ENCODE measurements around the gene TEX29. TPM values are rescaled to one million over a fixed set of nuclear protein-coding genes. Genes with fewer than 3 reads are reported as not detected.

Gene TEX29
- total RNA-seq, 2 donors from 2014 or later: not detected

DNA sequence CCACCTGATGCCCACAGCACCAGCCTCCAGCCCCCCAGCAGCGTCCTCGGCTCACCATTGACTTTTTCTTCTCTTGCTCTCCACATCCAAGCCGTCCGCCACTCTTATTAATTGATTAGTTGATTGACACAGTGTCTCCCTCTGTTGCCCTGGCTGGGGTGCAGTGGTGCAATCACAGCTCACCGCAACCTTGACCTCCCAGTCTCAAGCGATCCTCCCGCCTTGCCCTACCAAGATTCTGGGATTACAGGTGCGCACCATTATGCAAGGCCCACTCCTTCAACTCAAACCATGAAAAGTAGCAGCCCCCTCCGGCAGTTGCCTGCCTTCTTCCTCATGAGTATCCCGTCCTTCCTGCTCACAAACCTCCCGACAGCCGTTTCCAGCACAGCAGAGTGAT is 921 bp upstream of the TEX29 start:
- H3K27ac ChIP-seq: no peak overlapping the region
- peaks cover 4% of the 10 kb centered on the region for H3K36me3 ChIP-seq
- no peak for DNase-seq (ENCODE audit: low spot score)
- H3K9me3 ChIP-seq: no peaks in the 10 kb centered on the region
- H3K4me1 ChIP-seq: no peaks in the 10 kb centered on the region
- TF ChIP-seq, protein P1, sequence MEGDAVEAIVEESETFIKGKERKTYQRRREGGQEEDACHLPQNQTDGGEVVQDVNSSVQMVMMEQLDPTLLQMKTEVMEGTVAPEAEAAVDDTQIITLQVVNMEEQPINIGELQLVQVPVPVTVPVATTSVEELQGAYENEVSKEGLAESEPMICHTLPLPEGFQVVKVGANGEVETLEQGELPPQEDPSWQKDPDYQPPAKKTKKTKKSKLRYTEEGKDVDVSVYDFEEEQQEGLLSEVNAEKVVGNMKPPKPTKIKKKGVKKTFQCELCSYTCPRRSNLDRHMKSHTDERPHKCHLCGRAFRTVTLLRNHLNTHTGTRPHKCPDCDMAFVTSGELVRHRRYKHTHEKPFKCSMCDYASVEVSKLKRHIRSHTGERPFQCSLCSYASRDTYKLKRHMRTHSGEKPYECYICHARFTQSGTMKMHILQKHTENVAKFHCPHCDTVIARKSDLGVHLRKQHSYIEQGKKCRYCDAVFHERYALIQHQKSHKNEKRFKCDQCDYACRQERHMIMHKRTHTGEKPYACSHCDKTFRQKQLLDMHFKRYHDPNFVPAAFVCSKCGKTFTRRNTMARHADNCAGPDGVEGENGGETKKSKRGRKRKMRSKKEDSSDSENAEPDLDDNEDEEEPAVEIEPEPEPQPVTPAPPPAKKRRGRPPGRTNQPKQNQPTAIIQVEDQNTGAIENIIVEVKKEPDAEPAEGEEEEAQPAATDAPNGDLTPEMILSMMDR (IDR thresholded peaks at IDR 0.05): no peak
- H3K4me3 ChIP-seq: no peak overlapping the region
- H3K27me3 ChIP-seq: no peaks in the 10 kb centered on the region

DNA sequence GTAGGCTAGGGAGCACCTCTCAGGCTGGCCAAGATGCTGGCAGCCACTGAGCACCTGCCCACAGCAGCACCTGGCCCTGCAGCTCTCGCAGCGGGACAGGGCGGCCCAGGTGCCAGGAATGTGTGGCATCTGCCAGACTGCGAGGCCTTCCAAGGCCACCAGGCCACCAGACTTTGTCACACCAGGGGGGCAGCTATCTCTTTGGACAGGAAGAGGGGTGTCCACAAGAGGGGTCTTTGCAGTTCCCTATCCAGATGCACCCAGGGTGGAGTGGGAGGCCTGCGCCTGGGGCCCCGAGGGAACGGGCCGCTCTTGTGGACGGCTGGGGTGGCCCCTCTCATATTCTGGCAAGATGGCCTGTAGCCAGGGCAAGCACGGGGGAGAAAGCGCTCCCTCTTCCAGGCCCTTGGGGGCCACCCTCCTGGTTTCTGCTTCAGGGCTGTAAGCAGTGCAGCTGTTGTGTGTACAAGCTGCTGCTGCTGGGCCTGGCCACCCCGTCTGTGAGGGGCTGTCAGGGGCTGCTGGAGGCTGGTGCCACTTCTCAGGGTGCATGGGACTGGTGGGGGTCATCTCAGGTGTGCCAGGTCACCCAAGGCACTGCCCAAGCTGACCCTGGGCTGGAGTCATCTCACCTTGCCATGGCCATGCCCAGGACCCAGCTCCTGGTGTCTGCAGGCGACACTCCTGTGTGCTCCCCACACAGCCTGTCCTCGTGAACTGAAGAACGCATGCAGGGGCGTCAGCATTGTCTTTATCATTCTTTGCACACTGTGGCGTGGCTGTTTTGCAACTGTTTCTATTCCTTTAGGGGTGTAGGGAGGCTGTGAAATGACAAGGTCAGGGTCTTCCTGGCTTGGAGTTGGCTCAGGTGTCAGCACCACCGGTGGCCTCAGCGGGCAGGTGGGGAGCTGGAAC is 1.8 kb downstream of the TEX29 start:
- H3K4me1 ChIP-seq: no peaks in the 10 kb centered on the region
- H3K27ac ChIP-seq: no peak overlapping the region
- no peak for DNase-seq (ENCODE audit: low spot score)
- H3K27me3 ChIP-seq: no peaks in the 10 kb centered on the region
- TF ChIP-seq, protein P1 (IDR thresholded peaks at IDR 0.05): no peak
- H3K36me3 ChIP-seq: no peaks in the 10 kb centered on the region
- no peak overlapping the region for H3K4me3 ChIP-seq
- no peaks in the 10 kb centered on the region for H3K9me3 ChIP-seq

DNA sequence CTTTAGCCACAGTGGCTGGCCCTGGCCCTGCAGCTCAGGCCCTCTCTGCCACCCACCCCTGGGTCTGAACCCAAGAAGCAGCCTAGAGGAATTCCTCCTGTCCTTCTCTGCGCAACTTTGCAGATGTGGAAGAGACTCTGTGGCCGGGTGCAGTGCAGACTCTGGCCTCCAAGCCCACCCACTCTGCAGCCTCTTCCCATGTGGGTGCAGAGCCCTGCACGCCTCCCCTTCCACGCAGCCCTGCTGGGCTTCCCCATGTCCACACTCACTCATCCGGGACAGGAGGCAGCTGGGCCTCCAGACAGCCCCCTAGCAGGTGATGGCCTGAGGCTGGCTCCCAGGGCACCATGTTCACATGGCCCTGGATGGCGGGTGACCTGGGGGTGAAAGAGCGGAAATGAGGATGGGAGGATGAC is 2.5 kb downstream of the TEX29 start:
- Histone ChIP-seq H3K27me3 (no peaks in the 10 kb centered on the region), H3K4me1 (no peaks in the 10 kb centered on the region), H3K4me3 (no peak overlapping the region), H3K36me3 (no peaks in the 10 kb centered on the region), H3K27ac (no peak overlapping the region), H3K9me3 (no peaks in the 10 kb centered on the region)
- DNase-seq (ENCODE audit: low spot score): no peak
- TF ChIP-seq, protein P1 (IDR thresholded peaks at IDR 0.05): no peak

DNA sequence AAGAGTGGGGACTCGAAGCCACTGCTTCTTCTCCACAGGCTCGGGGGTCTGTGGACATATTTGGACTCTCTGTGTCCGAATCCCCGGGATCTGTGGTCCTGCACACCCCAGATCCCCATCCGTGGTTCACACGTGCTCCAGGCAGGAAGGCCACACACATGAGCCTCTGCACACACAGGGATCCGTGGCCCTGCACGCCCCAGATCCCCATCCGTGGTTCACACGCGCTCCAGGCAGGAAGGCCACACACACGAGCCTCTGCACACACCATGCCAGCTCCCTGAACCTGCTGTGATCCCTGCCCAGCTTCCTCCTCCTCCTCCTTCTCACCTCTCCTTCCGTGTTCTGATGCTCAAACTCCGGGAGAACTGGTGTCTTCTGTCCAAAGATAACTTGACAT is 3.1 kb downstream of the TEX29 start:
- H3K36me3 ChIP-seq: no peaks in the 10 kb centered on the region
- DNase-seq (ENCODE audit: low spot score): no peak
- no peak overlapping the region for H3K4me3 ChIP-seq
- H3K9me3 ChIP-seq: no peaks in the 10 kb centered on the region
- TF ChIP-seq, protein P1 (IDR thresholded peaks at IDR 0.05): no peak
- no peaks in the 10 kb centered on the region for H3K27me3 ChIP-seq
- H3K4me1 ChIP-seq: no peaks in the 10 kb centered on the region
- H3K27ac ChIP-seq: no peak overlapping the region

DNA sequence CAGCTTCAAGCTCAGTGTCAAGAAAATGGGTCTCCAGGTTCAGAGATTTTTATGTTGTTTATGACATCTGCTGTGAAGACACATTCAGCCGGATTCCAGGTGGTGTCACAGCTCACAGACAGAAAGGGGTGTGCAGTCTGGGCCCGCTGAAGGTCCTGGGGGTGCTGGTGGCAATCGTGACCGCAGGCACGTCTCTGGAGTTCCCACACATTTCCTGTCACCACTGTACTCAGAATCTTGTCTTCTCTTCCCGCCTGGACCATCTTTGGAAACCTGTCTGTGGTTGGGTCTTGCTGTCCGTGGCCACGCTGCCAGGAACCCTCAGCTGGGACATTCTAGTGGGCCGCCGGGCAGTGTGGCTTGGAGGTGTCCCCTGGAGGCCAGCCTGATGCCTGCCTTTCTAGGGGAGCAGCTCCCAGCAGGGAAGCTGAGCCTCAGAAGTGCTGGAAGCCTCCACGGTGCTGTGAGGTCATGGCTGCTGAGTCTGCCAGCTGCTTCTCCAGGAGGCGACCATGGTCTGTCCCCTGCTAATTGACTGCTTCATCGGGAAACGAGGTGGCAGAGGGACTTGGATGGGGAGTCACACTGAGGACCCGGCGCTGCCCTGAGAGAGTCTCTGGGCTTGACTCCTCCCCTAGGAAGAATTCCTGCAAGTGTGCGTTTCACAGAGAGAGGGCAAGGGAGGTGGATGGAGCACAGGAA is 3.7 kb downstream of the TEX29 start:
- no peak overlapping the region for H3K4me3 ChIP-seq
- H3K4me1 ChIP-seq: no peaks in the 10 kb centered on the region
- H3K27ac ChIP-seq: no peak overlapping the region
- H3K27me3 ChIP-seq: no peaks in the 10 kb centered on the region
- no peak for DNase-seq (ENCODE audit: low spot score)
- no peaks in the 10 kb centered on the region for H3K9me3 ChIP-seq
- H3K36me3 ChIP-seq: no peaks in the 10 kb centered on the region
- TF ChIP-seq, protein P1 (IDR thresholded peaks at IDR 0.05): no peak

All from right atrium auricular region (tissue), 2 donors.